Stimulated activated CD4-positive, alpha-beta T cell treated with anti-CD3 and anti-CD28 coated beads, Interleukin-2, amount 100 ng/mL, for 48 hours (primary cell): ENCODE data around the gene IL12RB1.
A peak's percentile ranks its signal among the peaks of the same experiment; 100 is the strongest.
"Not testable (repeated sequence)": the region's sequence is repeated elsewhere in the genome, so short reads cannot be mapped to it uniquely, and the experiment has no call there.

Source experiments
- DNase-seq, 2 donors: peaks; one replicate each; pipeline ENCODE4 v3.0.0-alpha.2; 2020

Gene IL12RB1

GRCh38 chr19:18110609-18111232 lies 24.0 kb upstream of the IL12RB1 start:
- no peak for DNase-seq

GRCh38 chr19:18109733-18110608 lies 23.2 kb upstream of the IL12RB1 start:
- peak; percentile 35 to 42 for DNase-seq

- no peak for DNase-seq
Measured at GRCh38 chr19:18109341-18109732, 22.6 kb upstream of the IL12RB1 start.

GRCh38 chr19:18108897-18109296 lies 22.2 kb upstream of the IL12RB1 start:
- DNase-seq, result no peak

GRCh38 chr19:18107235-18107634 lies 20.5 kb upstream of the IL12RB1 start:
- no peak for DNase-seq

GRCh38 chr19:18105259-18105658 lies 18.5 kb upstream of the IL12RB1 start:
- DNase-seq, result not testable (repeated sequence)

- no peak for DNase-seq
Measured at GRCh38 chr19:18104793-18105131, 18.0 kb upstream of the IL12RB1 start.

- DNase-seq, result no peak
Measured at GRCh38 chr19:18102916-18103542, 16.3 kb upstream of the IL12RB1 start.

GRCh38 chr19:18101268-18101667 lies 14.5 kb upstream of the IL12RB1 start:
- no peak for DNase-seq

GRCh38 chr19:18100710-18101109 lies 14.0 kb upstream of the IL12RB1 start:
- no peak for DNase-seq

GRCh38 chr19:18099623-18099995 lies 12.9 kb upstream of the IL12RB1 start:
- no peak for DNase-seq

- DNase-seq, result no peak
Measured at GRCh38 chr19:18098891-18099622, 12.3 kb upstream of the IL12RB1 start.

GRCh38 chr19:18097993-18098890 lies 11.5 kb upstream of the IL12RB1 start:
- DNase-seq, result no peak

- peak; percentile 90 to 96 for DNase-seq
Measured at GRCh38 chr19:18097217-18097992, 10.7 kb upstream of the IL12RB1 start, which contains the start of gene MAST3. Gene MAST3, plus strand, starts transcription at chr19:18097778. Its CDS starts 15 bp downstream, at chr19:18097793.

GRCh38 chr19:18096258-18096657 lies 9.5 kb upstream of the IL12RB1 start:
- no peak for DNase-seq

GRCh38 chr19:18093439-18094161 lies 6.9 kb upstream of the IL12RB1 start:
- DNase-seq, result no peak

GRCh38 chr19:18091217-18091608 lies 4.5 kb upstream of the IL12RB1 start:
- DNase-seq, result peak; percentile 68 to 71

GRCh38 chr19:18090545-18091216 lies 3.9 kb upstream of the IL12RB1 start:
- DNase-seq, result no peak

- DNase-seq, result no peak
Measured at GRCh38 chr19:18089726-18090125, 3.0 kb upstream of the IL12RB1 start.

GRCh38 chr19:18089096-18089541 lies 2.4 kb upstream of the IL12RB1 start:
- peak; percentile 46 to 54 for DNase-seq
